Endodermal cell (in vitro differentiated cells): ENCODE results near the gene ZNF227. TPM values are rescaled to one million over a fixed set of nuclear protein-coding genes. Genes with fewer than 3 reads are reported as not detected.

Experiments
- DNase-seq: peaks from one replicate; pipeline ENCODE4 v3.0.0-alpha.2; 2017
- H3K27ac ChIP-seq: 2 replicates; pipeline ENCODE4 v1.5.1; 2013; ENCODE audit warnings: mild to moderate bottlenecking, low read depth, low read length, moderate library complexity
- H3K27me3 ChIP-seq: 2 replicates; pipeline ENCODE4 v1.6.1; 2013; ENCODE audit warnings: mild to moderate bottlenecking, low read length, moderate library complexity; ENCODE audit not compliant: insufficient read depth, control insufficient read depth, poor library complexity, severe bottlenecking
- H3K36me3 ChIP-seq: 2 replicates; pipeline ENCODE4 v1.7.0; 2013; ENCODE audit warnings: mild to moderate bottlenecking, low read length, moderate library complexity; ENCODE audit not compliant: control insufficient read depth, insufficient read depth
- H3K4me1 ChIP-seq: one replicate; pipeline ENCODE4 v1.7.0; 2013; ENCODE audit warnings: low read length; ENCODE audit not compliant: control insufficient read depth, insufficient read depth
- H3K4me3 ChIP-seq: 2 replicates; pipeline ENCODE4 v1.5.1; 2013; ENCODE audit warnings: mild to moderate bottlenecking, low read length, moderate library complexity
- H3K9ac ChIP-seq: 2 replicates; pipeline ENCODE4 v1.6.1; 2013; ENCODE audit warnings: mild to moderate bottlenecking, low read length, moderate library complexity; ENCODE audit not compliant: poor library complexity, severe bottlenecking; ENCODE audit errors: extremely low read depth
- H3K9me3 ChIP-seq: 2 replicates; pipeline ENCODE4 v1.6.1; 2013; ENCODE audit warnings: mild to moderate bottlenecking, low read length, moderate library complexity; ENCODE audit not compliant: control insufficient read depth
- H3K27ac Mint-ChIP-seq: 2 replicates; pipeline ENCODE4 v1.8.0; 2020; ENCODE audit warnings: mixed read lengths
- H3K27me3 Mint-ChIP-seq: 2 replicates; pipeline ENCODE4 v1.8.0; 2021; ENCODE audit warnings: mild to moderate bottlenecking, mixed read lengths; ENCODE audit not compliant: insufficient read depth
- H3K36me3 Mint-ChIP-seq: 2 replicates; pipeline ENCODE4 v1.8.0; 2020; ENCODE audit warnings: low read depth, mixed read lengths
- H3K4me1 Mint-ChIP-seq: 2 replicates; pipeline ENCODE4 v1.8.0; 2020; ENCODE audit warnings: mixed read lengths
- H3K4me3 Mint-ChIP-seq: 2 replicates; pipeline ENCODE4 v1.8.0; 2020; ENCODE audit warnings: mild to moderate bottlenecking, moderate library complexity, mixed read lengths
- H3K9me3 Mint-ChIP-seq: 2 replicates; pipeline ENCODE4 v1.8.0; 2020; ENCODE audit warnings: mild to moderate bottlenecking, mixed read lengths
- WGBS, 2 experiments: methylation state at CpG; one replicate each; pipeline versions ENCODE4 v1.1.5 to v1.1.7; 2013; ENCODE audit warnings: missing lambda C conversion rate in 2 of 2, mixed read lengths in 1 of 2; ENCODE audit not compliant: insufficient coverage in 1 of 2, insufficient read length in 1 of 2; 5-methylcytosine and 5-hydroxymethylcytosine counted together
- total RNA-seq, 2 donors: library from RNA; stranded (reverse); fragmentation: NEBNext Ultra II Directional in 1 of 2; extraction: Animal tissue kit (Norgen Biotek cat#: 25700) in 1 of 2; gene quantifications; 2 replicates in 1 of 2; 3 replicates in 1 of 2; pipeline ENCODE4 v1.2.1, GENCODE V29; 2021
- TF ChIP-seq, protein P1 (sequence below): fragments of 200-600 bp; sonication (generic); conservative IDR thresholded peaks from 2 replicates; pipeline ENCODE4 v1.5.0; 2021; ENCODE audit warnings: antibody characterized with exemption, mild to moderate bottlenecking

The ZNF227 gene
- total RNA-seq, 2 donors from 2014 or later, result 27.6 to 27.8 TPM

DNA sequence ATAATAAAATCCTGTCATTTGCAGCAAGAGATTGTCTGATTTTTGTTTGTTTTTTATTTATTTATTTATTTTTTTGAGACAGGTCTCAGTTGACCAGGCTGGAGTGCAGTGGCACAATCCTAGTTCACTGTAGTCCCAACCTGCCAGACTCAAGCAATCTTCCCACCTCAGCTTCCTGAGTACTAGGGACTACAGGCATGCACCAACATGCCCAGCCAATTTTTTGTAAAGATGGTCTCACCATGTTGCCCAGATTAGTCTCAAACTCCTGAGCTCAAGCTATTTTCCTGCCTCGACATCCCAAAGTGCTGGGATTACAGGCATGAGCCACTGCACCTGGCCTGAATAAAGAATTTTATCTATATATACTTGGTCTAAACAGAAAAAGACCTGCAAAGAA lies 65.0 kb downstream of the ZNF227 start:
- H3K27me3 Mint-ChIP-seq, result no peaks in the 10 kb centered on the region
- no peaks in the 10 kb centered on the region for H3K4me1 Mint-ChIP-seq
- peaks cover 70% of the 10 kb centered on the region for H3K9me3 Mint-ChIP-seq
- TF ChIP-seq, protein P1, sequence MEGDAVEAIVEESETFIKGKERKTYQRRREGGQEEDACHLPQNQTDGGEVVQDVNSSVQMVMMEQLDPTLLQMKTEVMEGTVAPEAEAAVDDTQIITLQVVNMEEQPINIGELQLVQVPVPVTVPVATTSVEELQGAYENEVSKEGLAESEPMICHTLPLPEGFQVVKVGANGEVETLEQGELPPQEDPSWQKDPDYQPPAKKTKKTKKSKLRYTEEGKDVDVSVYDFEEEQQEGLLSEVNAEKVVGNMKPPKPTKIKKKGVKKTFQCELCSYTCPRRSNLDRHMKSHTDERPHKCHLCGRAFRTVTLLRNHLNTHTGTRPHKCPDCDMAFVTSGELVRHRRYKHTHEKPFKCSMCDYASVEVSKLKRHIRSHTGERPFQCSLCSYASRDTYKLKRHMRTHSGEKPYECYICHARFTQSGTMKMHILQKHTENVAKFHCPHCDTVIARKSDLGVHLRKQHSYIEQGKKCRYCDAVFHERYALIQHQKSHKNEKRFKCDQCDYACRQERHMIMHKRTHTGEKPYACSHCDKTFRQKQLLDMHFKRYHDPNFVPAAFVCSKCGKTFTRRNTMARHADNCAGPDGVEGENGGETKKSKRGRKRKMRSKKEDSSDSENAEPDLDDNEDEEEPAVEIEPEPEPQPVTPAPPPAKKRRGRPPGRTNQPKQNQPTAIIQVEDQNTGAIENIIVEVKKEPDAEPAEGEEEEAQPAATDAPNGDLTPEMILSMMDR, result no peak
- no peak overlapping the region for H3K27ac Mint-ChIP-seq
- 88% methylated on average over 1 of the region's 1 CpG; no CpG with 5 or more reads in 1 of the 2 experiments for WGBS, 2 experiments
- Histone ChIP-seq H3K4me1 (no peaks in the 10 kb centered on the region), H3K4me3 (no peak overlapping the region), H3K27me3 (no peaks in the 10 kb centered on the region), H3K9ac (no peak overlapping the region), H3K27ac (no peak overlapping the region), H3K9me3 (peaks cover 40% of the 10 kb centered on the region), H3K36me3 (peaks cover 11% of the 10 kb centered on the region)
- H3K36me3 Mint-ChIP-seq, result peaks cover 57% of the 10 kb centered on the region
- no peak for DNase-seq
- no peak overlapping the region for H3K4me3 Mint-ChIP-seq

DNA sequence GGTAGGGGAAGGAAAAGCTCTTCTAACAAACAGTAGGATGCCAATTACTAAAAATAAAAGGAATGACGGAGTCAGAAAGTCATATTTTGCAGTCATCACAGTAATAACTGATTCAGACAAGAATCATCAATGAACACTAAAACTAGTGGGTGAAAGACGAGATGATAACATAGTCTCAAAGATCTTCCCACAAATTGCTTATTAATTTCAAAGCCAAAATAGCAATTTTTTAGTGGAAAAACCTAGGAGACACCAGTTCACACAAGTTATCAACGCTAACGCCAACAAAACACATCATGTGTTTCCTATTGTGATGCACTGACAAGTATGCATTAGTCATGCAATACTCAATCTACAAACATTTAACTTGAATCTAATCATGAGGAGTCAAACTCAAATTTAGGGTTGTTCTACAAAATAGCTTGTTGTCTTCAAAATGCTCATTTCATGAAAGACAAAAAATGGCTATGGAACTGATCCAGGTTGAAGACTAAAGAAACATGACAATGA lies 65.9 kb downstream of the ZNF227 start:
- Mint-ChIP-seq H3K9me3 (peaks cover 68% of the 10 kb centered on the region), H3K36me3 (peaks cover 56% of the 10 kb centered on the region), H3K27ac (no peak overlapping the region), H3K4me1 (no peaks in the 10 kb centered on the region), H3K27me3 (no peaks in the 10 kb centered on the region), H3K4me3 (no peak overlapping the region)
- Histone ChIP-seq H3K27me3 (no peaks in the 10 kb centered on the region), H3K9me3 (peaks cover 38% of the 10 kb centered on the region), H3K4me1 (no peaks in the 10 kb centered on the region), H3K27ac (no peak overlapping the region), H3K4me3 (no peak overlapping the region), H3K9ac (no peak overlapping the region), H3K36me3 (peaks cover 11% of the 10 kb centered on the region)
- TF ChIP-seq, protein P1, result no peak
- 90 to 100% methylated on average over 2 to 4 of the region's 4 CpGs for WGBS, 2 experiments
- no peak for DNase-seq

DNA sequence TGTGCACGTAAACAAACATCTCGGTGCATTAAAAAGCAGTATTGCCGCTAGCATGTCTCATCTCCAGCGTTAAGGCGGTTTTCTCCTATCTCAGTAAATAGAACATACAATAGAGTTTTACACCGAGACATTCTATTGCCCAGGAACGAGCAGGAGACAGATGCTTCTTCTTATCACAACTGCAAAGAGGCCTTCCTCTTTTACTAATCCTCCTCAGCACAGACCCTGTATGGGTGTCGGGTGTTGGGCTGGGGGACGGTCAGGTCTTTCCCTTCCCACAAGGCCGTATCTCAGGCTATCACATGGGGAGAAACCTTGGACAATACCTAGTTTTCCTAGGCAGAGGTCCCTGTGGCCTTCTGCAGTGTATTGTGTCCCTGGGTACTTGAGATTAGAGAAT lies 68.6 kb downstream of the ZNF227 start:
- Histone ChIP-seq H3K9me3 (peaks cover 19% of the 10 kb centered on the region), H3K27me3 (no peaks in the 10 kb centered on the region), H3K4me1 (no peaks in the 10 kb centered on the region), H3K27ac (no peak overlapping the region), H3K9ac (no peak overlapping the region), H3K36me3 (peaks cover 1% of the 10 kb centered on the region), H3K4me3 (no peak overlapping the region)
- Mint-ChIP-seq H3K4me3 (no peak overlapping the region), H3K27me3 (no peaks in the 10 kb centered on the region), H3K36me3 (peaks cover 41% of the 10 kb centered on the region), H3K4me1 (no peaks in the 10 kb centered on the region), H3K9me3 (peaks cover 45% of the 10 kb centered on the region), H3K27ac (no peak overlapping the region)
- DNase-seq, result no peak
- TF ChIP-seq, protein P1, result no peak
- WGBS, 2 experiments, result 94 to 98% methylated on average over 7 to 10 of the region's 10 CpGs
